A172 (cell line): ENCODE measurements around the gene LAMTOR2. TPM values are rescaled to one million over a fixed set of nuclear protein-coding genes. Genes with fewer than 3 reads are reported as not detected.
"Not testable (repeated sequence)": the region's sequence is repeated elsewhere in the genome, so short reads cannot be mapped to it uniquely, and the experiment has no call there.

Experiments
- DNase-seq: peaks from one replicate; pipeline ENCODE4 v3.0.0-alpha.2; 2015; ENCODE audit warnings: low spot score
- total RNA-seq: library from RNA; depleted of rRNA; stranded (reverse); fragments of >200 nt; shearing (Covaris generic); gene quantifications from 2 replicates; pipeline ENCODE4 v1.2.3, GENCODE V29; 2014; rRNA removed

The LAMTOR2 gene
- 179 TPM in 2 replicates for total RNA-seq

GRCh38 chr1:156054500-156055280 lies at the start of gene LAMTOR2:
LAMTOR2 (plus strand) TSS chr1:156054782; CDS start chr1:156054890, 108 bp downstream.
- DNase-seq, result peak; percentile 99

DNA sequence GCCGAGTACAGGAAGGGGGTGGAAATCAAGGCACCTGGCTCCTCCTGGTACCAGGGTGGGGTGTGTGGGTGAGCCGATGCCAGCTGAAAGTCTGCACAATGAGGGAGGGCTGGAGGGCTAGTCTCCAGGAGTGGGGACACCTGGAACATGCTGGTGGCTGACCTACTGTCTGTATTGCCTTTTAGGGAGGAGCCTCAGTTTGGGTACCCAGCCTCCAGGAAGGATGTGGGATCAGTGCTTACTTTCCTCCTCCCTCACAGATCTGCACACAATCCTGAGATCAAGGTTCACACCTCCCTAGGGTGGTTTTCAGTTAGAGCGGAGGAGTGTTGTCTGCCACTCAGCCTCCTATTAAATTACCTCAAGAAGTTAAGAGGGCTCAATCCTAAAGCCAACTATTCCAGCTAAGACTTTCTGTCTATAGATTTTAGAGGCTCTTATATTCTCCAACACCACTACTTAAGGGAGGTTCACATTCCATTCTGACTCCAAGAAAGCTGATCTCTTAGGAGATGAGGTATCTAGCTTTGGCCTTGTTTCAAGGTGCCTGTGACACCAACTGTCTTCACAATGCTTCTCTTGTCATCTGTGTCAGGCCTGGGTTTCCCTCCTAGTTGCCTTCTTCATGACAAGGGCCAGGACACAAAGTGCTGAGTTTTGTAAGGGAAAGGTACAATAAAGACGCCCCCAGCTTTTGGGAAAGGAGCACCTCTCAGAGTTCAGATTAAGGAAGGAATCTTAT lies 49.6 kb upstream of the LAMTOR2 start:
- DNase-seq, result no peak

DNA sequence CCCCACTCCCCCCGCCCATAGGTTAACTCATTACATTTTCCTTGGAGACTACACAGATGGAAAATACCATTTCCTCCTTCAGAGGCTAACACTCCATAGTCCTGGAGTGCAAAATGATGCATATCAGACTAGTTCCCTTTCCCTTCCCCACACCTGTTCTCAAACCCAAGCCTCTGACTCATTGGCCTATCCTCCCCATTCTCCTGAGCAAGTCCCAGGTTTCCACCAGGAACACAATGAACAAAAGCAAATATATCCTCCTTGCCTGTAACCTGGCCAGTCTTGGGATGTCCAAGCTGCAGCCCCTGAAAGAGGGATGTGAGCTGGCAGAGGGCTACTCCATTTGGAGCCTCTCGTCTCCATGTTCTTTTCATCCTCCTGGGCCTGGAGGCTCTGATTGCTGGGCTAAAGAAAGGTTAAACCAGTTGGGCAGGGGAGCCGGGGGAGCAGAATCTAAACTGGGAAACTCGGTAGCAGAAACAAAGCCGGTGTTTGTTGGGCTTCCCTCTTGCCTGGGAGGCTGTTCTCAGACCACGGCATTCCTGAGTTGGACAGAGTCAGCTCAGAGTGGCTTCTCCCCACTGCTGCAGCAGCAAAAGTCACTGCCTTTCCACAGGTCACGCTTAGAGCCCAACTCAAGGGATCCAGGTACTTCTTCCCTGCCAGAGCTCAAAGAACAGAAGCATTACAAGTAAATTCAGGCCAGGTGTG lies 47.8 kb upstream of the LAMTOR2 start:
- DNase-seq, result peak; percentile 40

DNA sequence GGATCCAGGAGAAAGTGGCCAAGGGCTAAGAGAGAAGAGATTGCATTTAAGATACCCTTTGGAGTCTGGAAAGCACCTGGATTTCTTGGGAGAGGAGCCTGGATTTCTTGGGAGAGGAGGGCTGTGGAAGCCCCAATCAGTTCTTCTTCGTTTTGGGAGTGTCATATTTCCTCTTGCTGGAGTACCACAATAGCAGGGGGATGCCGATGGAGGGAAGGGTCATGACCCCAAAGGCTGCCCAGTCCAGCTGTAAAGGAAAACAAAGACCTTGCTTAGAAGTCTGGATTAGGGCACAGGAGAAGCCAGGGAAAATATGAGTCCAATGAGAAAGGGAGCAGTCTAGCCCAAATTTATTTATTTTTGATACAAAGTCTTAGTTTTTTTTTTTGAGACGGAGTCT lies 45.2 kb upstream of the LAMTOR2 start:
- no peak for DNase-seq

- DNase-seq, result no peak
Observed at GRCh38 chr1:156012051-156012817, 42.3 kb upstream of the LAMTOR2 start.

DNA sequence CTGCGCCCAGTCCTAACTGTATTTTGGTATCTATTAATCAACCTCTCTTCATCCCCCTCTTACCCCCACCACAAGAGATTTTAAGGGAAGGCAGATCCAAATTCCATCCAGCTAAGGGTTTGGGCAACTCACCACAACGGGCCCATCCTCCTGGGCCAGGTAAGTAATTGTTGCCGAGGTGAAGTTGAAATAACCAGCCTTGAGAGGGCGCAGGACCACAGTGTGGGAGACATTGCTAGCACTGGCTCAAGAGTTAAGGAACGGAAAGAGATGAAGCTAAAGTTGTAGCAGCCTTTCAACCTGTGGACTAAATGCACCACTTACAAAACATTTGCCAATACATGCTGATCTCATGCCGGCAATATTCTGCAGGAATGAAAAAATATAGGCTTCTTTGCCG lies 39.8 kb upstream of the LAMTOR2 start:
- DNase-seq, result no peak

DNA sequence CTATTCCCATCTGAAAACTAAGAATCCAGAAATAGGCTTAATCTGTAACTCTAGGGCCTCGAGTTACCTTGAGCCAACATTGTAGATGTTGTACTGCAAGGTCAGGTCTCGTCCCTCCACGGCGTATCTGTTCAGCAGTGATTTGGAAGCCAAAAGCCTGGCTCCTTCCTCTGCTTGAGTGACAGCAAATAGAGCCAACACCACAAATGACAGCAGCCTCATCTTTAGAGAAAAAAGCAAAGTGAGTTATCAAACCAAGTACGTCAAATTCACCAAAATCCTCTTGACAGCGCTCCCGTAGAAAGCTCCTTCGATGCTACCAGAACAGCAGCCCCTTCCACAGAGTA lies 34.7 kb upstream of the LAMTOR2 start:
- no peak for DNase-seq

DNA sequence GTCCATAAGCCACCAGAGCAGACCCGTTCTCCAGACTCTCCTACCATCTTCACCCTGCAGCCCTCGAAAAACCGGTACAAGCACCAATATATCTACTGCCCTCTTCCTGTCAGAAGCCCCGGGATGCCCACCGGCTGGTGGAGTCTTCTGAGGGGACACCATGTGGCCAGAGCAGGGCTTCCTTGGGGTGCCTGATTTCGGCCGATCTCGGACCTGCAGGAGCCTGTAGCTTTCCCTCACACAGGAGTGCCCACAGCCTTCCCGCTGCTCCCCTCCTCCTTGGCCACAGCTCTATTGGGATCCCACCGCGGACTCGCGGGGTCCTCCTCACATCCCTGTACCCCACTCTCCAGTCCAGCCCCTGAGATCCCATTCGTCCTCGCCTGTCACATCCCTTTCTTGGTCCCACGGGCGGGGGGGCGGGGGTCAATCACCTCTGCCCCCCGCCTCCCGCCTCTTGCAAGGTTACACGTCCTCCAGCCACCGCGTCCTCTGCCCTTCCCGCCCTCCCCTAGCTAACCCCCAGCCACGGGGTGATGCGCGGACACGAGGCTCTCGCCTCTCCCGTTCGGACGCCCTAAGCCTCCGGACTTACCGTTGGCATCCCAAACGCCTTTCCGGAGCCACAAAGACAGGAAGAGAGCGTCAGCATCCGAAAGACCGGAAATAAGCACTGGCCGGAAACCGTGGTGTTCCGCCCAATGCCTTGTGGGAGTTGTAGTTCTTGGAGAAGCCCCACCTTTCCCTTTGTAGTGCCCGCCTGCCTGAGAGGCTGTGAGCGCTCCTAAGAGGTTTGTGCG lies 34.1 kb upstream of the LAMTOR2 start, which contains the start of gene SSR2:
Gene SSR2, minus strand, starts transcription at position 659 of the 800 bp plus-strand sequence. CDS start 784 bp downstream, outside the sequence.
- peak; percentile 99 for DNase-seq

DNA sequence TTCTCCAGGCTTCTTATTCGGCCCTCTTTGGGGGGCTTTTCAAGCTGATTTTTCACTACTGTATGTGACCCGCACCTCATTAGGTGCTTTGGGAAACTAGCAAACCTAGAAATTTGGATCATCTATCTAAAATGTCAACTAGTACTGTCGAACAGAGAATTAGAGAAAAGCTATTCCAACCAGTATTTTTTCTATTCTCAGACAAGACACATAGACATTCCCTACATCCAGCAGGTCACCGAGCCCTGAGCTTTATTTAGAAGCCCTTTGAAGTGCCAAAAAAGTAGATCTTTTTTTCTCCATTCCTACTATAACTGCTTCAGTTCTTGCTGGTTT lies 33.5 kb upstream of the LAMTOR2 start:
- DNase-seq, result no peak

- DNase-seq, result no peak
Observed at GRCh38 chr1:156021954-156022353, 32.6 kb upstream of the LAMTOR2 start.

GRCh38 chr1:156024801-156025200 lies 29.8 kb upstream of the LAMTOR2 start:
- DNase-seq, result no peak

DNA sequence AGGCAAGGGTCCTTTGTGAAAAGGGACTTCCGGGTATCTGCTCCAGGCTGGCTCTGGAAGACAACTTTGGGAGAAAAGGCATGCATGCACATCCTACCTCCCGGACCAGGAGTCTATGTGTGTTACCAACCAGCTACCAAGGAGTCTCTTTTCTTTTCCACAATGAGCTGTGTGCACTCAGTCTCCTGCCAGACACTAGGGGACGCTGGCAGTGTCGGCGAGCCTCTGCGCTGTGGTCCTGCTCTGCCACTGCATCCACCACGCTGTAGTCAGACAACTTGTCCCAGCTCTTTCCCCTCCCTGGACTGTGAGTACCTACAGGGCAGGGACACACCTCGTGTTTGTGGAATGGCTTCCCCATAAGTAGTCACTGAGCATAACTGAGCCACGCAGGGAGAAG lies 28.7 kb upstream of the LAMTOR2 start:
- no peak for DNase-seq

DNA sequence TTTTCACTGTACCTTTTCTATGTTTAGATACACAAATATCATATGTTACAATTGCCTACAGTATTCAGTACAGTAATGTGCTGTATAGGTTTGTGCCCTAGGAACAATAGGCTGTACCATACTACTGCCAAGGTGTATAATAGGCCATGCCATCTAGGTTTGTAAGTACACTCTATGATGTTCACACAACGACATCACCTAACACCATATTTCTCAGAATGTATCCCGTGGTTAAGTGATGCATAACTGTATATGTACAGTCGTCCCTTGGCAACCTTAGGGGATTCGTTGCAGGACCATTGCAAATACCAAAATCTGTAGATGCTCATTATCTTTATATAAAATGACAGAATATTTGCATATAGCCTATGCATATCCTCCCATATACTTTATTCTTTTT lies 28.0 kb upstream of the LAMTOR2 start:
- no peak for DNase-seq

DNA sequence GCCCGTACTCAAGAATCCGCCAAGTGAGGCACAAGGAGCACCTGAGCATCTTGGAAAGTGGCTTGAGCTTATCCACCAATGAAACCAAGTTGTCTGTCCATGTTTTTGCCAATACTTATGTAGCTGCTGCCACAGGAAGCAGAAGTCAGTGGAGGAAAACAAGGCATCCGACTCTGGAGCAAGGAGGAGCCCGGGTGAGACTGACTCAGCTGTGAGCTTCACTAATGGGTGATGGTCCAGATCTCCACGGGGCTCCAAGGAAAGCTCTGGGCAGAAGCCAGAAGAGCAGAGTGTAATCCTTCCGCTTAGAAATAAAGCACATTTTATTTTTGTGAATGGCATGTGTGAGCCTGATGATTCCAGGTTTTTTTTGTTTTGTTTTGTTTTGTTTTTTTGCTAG lies 21.6 kb upstream of the LAMTOR2 start:
- no peak for DNase-seq

DNA sequence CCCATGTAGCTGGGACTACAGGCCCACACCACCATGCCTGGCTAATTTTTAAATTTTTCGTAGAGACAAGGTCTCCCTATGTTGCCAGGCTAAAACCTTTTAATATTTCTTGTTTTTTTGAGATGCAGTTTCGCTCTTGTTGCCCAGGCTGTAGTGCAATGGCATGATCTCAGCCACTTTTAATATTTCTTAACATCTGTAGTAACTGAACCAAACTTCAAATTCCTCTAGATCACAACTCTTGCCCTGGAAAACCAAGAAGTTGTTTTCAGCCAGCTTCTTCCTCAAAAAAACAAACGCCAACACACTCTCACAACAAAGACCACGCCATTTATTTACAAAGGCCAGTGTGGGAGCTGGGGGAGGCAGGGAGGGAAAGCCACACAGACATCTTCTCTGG lies 19.6 kb upstream of the LAMTOR2 start:
- DNase-seq, result not testable (repeated sequence)

GRCh38 chr1:156042828-156043227 lies 11.8 kb upstream of the LAMTOR2 start:
- DNase-seq, result no peak

DNA sequence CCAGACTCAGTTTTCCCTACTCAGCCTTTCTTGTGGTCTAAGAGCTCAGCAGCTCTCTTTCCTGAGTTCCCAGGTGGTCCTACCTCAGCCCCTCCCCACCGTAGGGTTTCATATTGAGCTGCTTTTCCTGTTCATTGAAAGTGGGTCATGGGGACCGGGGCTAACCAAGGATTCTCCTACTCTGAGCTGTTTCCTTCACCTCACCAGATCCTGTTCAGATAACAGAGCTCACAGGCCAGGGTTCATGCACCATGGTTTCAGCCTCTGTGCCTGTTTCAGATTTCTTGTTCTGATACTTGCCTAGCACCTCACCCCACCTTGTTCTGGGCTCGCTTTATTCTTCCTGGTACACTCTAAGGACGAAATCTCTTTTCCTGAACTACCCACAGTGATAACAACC lies 9.5 kb upstream of the LAMTOR2 start:
- DNase-seq, result no peak

GRCh38 chr1:156048663-156049258 lies 5.8 kb upstream of the LAMTOR2 start:
- DNase-seq, result no peak

DNA sequence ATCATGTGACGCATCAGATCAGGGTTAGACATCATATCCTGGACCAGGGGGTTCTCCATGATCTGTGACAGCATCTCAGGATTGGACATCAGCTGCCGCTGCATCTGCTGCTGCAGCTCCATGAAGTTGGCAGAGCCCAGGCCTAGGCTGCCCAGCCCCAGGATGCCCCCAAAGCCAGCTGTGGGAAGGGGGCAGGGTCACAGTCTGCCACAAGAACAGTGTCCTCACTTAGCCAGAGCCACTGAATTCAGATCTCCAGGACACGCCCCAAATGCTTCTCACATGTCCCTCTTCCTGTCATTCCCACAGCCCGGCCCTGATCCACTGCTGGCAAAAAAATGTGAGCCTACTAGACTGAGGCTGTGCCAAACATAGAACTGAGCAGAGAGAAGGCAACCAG lies 4.2 kb upstream of the LAMTOR2 start:
- DNase-seq, result no peak

GRCh38 chr1:156051011-156051725 lies 3.4 kb upstream of the LAMTOR2 start:
- DNase-seq, result no peak
